Glomerular endothelial cell (primary cell): ENCODE results near the gene TNFRSF11A. TPM values are rescaled to one million over a fixed set of nuclear protein-coding genes. Genes with fewer than 3 reads are reported as not detected.

Experiments used
- total RNA-seq: library from RNA; depleted of rRNA; stranded (reverse); fragments of >200 nt; gene quantifications from 2 replicates; pipeline ENCODE4 v1.2.3, GENCODE V29; 2015

The TNFRSF11A gene
- total RNA-seq, 1 donor from 2014 or later, result 1.4 TPM

Other genes with a start within 250 kb of the TNFRSF11A start
- 23.4 and 30.1 TPM in 2 replicates for gene PIGN, start 138.3 kb upstream of the TNFRSF11A start, total RNA-seq
- 20.1 and 24.3 TPM in 2 replicates for gene RELCH, start 138.1 kb upstream of the TNFRSF11A start, total RNA-seq
- gene ZCCHC2, start 197.7 kb downstream of the TNFRSF11A start, total RNA-seq, result 18.1 and 23.2 TPM in 2 replicates